GM12872 (cell line): Measurements from ENCODE around the gene TBC1D22A.

Source experiments
- TF ChIP-seq, protein P1 (sequence below): IDR thresholded peaks from 3 replicates; pipeline ENCODE4 v1.5.1; 2011; ENCODE audit warnings: low read depth, mild to moderate bottlenecking, low read length, moderate library complexity; ENCODE audit not compliant: insufficient read depth

TBC1D22A gene

DNA sequence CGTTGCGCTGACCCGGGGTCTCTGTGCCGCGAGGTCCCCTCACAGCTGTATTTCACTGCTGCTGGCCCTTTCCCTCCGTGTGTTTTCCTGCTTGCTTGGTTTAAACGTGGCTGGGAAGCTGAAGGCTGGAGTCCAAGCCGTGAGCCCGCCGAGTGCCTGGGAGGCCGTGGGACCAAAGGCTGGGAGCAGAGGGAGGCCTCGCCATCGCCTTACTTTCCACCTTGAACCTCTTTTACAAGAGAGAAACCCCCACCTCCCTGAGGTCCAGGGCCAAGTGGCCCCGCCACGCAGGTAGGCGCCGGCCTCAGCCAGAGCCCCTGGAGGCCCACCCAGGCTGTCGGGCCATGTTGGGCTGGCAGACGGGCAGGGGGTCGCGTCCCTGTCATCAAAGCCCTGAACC lies 411.6 kb downstream of the TBC1D22A start:
- TF ChIP-seq, protein P1, sequence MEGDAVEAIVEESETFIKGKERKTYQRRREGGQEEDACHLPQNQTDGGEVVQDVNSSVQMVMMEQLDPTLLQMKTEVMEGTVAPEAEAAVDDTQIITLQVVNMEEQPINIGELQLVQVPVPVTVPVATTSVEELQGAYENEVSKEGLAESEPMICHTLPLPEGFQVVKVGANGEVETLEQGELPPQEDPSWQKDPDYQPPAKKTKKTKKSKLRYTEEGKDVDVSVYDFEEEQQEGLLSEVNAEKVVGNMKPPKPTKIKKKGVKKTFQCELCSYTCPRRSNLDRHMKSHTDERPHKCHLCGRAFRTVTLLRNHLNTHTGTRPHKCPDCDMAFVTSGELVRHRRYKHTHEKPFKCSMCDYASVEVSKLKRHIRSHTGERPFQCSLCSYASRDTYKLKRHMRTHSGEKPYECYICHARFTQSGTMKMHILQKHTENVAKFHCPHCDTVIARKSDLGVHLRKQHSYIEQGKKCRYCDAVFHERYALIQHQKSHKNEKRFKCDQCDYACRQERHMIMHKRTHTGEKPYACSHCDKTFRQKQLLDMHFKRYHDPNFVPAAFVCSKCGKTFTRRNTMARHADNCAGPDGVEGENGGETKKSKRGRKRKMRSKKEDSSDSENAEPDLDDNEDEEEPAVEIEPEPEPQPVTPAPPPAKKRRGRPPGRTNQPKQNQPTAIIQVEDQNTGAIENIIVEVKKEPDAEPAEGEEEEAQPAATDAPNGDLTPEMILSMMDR: no peak

DNA sequence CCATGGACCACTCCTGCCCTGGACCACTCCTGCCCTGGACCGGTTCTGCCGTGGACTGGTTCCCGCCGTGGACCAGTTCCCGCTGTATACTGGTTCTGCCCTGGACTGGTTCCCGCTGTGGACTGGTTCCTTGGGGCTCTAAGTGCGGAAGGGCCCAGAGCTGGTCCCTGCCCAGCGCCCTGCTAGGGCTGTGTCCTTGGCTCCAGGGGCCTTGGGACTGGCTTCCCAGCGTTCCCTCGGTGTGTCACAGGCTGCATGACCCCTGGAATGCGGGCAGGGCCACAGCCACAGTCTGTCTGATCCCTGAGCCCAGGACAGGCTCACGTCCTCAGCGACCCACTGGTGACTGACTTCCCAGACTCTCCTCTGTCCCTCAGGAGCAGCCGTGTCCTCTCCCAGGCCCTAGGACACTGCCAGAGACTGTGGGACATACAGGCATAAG lies 412.2 kb downstream of the TBC1D22A start:
- TF ChIP-seq, protein P1: no peak

DNA sequence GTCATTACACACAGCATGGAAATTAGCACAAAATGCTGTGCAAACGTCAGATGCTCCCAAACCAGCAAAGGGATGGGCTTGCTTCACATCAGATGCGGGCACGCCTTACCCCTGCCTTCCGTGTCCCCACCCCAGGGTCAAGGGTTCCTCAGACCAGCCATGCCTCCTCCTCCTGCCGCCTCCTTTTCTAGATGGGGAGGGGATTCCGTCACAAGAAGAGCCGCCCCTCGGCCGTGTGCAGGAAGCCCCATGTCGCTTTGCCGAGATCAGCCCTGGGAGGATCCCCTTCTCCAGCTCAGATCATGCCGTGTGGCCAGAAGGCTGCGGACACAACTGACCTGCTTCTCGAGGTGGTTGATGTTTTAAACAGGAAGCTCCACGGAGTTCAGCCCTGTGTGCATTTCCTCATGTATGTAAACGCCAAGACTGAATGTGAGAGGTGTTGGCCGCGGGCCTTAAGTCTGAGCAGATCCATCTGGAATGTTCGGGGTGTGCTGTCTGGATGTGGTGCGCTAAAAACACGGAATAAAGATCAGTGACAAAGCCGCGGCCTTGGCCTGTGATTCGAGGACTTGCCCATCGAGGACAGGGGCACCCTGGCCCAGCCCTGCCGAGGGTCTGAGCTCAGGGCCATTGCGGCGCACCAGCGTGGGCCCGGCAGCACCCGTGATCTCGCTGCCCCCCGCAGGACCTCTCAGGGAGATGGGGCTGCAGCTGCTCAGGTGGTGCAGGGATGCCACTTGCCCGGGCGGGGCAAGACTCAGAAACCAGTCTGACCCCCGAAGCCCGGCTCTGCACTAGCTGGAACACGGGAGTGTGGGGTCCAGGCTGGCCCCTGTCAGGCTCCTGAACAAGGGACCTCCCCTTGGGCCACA lies 412.9 kb downstream of the TBC1D22A start:
- TF ChIP-seq, protein P1: no peak

DNA sequence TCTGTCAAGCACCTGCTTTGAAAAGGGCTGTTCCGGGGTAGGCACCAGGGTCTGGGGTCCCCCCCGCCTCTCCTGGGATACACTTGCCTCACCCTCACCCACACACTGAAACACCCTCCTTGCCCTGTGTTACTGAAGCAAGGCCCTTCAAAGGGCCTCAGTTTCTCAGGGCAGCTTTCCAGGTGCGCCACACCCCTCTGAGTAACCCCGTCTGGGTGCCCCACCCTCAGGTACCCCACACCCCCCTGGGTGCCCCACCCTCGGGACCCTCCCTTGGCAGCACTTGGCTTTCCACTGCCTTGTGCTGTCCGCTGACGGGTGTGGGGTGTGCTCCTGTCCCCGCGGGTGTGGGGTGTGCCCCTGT lies 413.6 kb downstream of the TBC1D22A start:
- TF ChIP-seq, protein P1: no peak

DNA sequence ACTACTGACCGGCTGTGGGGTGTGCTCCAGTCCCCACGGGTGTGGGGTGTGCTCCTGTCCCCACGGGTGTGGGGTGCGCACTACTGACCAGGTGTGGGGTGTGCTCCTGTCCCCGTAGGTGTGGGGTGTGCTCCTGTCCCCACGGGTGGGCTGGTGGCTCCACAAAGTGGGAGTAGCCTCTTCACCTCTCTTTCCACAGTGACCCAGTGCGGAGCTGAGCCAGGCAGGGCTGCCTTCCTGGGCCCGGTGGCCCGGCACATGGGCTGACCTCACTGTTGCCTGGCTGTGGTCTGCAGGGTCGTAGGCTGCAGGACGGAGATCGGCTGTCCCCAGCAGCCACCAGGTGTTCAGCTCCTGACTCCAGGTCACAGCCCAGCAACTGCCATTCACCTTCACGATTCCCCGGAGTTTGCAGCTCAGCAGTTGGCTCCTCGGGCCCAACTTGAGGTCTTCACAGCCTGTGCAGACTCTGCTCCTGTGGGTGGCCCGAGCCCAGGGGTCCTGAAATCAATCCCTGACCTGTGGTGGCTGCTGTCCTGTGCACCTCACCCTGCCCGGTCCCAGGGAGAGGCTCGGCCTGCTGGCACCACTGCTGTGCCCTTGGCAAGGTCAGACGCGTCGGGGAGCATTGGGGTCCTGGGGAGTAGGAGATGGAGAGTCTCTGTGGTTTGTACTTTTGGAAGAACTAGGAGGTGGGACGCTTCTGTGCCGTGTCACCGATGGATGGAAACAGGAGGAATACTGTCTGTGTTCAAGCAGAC lies 414.3 kb downstream of the TBC1D22A start:
- TF ChIP-seq, protein P1: no peak

DNA sequence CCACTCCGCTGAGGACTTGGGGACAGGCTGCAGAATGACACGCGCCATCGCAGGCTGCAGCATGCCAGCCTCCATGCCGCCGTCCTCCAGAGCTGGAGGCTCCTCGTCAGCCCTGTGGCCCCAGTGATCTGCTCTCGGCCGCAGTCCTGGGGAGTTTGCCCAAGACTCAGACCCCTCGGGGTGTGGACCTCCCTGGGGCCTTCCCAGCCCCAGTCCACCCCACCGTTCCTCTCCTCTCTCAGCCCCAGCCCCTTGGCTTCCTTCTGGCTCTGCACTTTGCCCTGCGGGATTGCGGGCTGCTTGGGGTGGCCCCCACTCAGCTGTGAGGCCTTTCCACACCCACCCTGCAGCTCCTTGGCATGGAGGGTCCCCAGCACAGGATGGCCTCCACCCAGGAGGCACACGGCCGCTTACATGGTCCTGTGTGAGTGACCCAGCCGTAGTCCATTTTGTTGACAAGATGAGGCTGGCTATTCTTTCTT lies 414.9 kb downstream of the TBC1D22A start:
- TF ChIP-seq, protein P1: no peak

DNA sequence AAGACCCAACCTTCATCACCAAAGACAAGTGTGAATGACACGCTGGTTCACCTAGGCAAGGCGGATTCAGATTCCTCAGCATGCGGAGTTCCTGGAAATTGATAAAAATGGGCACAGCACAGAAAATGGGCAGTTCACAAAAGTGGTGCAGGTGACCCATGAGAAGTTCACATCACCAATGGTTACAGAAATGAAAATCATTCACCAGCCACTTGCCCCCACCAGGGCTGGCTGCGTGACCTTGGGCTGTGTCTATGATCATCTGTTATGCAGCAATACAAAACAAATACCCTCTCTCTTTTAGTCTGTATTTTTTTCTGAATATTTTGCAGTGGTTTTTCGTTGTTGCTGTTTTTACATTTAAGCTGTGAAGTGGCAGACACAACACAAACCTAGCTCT lies 415.9 kb downstream of the TBC1D22A start:
- TF ChIP-seq, protein P1: no peak
